Subcutaneous adipose tissue (tissue), 4 donors: ENCODE measurements around the gene DSC1. TPM values are rescaled to one million over a fixed set of nuclear protein-coding genes. Genes with fewer than 3 reads are reported as not detected.

ENCODE experiments used
- total RNA-seq, 4 donors: library from RNA; depleted of rRNA; stranded (reverse); fragments of >200 nt; gene quantifications; one replicate each; pipeline ENCODE4 v1.1.0, GENCODE V29; 2016
- TF ChIP-seq, protein P1 (sequence below): fragments of 450-650 bp; IDR thresholded peaks from one replicate; pipeline ENCODE4 v1.5.1; 2016; ENCODE audit warnings: low read depth, mild to moderate bottlenecking, control low read depth, antibody characterized with exemption, moderate library complexity

The DSC1 gene
- total RNA-seq, 4 donors from 2014 or later: not detected

DNA sequence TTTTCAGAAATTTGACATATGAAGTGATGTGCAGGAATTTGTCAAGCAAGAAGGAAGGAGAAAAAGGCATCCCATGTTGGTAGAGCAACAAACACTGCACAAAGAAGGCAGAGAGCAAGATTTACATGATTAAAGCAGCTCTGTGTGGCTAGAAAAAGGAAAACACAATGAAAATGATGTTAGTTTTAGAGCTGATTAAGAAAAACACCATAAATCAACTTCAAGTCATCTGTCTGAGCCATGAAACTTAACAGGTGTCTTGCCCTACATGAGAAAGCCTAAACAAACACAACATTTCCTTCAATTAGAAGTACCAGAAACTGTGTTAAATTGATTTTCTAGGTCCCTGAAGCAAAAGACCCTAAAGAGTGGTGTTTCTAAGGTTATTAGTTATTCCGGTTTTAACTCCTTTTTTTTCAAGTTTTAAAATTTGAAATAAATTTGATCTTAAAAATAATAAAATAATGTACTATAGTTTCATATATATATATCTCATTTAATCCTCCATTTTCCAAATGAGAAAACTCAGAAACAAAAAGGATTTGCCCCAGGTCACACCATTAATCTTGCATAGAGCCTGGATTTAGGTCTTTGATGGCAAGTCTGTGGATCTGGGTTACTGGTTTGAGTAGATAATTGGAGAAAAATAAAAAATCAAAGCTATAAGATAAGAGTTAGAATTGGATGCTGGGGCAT, 8.6 kb upstream of the DSC1 start:
- TF ChIP-seq, protein P1, sequence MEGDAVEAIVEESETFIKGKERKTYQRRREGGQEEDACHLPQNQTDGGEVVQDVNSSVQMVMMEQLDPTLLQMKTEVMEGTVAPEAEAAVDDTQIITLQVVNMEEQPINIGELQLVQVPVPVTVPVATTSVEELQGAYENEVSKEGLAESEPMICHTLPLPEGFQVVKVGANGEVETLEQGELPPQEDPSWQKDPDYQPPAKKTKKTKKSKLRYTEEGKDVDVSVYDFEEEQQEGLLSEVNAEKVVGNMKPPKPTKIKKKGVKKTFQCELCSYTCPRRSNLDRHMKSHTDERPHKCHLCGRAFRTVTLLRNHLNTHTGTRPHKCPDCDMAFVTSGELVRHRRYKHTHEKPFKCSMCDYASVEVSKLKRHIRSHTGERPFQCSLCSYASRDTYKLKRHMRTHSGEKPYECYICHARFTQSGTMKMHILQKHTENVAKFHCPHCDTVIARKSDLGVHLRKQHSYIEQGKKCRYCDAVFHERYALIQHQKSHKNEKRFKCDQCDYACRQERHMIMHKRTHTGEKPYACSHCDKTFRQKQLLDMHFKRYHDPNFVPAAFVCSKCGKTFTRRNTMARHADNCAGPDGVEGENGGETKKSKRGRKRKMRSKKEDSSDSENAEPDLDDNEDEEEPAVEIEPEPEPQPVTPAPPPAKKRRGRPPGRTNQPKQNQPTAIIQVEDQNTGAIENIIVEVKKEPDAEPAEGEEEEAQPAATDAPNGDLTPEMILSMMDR: no peak

DNA sequence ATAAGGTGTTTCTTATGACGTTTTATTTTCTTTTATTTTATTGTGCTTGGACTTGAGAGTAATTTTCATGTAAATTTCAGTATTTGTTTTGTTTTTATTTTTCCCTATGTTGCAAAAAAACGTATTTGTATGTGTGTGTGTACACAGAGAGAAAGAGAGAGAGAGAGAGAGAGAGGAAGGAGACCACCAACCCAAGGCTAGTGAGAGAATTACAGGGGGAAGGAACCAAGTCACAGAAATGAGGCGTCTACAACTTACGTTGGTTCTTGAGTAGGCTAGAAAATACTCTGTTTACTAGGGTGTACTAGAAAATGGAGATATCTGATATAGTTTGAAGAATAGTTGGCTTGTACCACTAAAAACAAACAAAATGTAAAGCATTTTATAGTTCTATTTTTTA, 7.7 kb upstream of the DSC1 start:
- TF ChIP-seq, protein P1: no peak

DNA sequence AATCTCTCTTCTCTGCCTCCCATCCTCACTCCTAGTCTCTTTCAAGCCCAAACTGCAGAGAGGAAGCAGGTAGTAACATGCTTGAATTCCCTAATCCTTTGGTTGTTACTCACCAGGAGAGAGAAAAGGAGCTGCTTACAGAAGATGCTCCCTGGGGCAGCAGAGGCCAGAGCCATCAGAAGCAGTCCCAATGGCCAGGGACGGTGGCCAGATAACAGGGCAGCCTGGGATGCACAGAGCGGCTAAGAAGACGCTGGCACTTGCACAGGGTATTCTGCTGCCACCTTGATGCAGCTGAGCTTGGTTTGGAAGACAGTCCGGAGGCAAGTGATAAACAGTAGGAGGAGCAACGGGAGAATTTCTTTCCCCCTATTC, 250 bp downstream of the DSC1 start:
- TF ChIP-seq, protein P1: no peak

DNA sequence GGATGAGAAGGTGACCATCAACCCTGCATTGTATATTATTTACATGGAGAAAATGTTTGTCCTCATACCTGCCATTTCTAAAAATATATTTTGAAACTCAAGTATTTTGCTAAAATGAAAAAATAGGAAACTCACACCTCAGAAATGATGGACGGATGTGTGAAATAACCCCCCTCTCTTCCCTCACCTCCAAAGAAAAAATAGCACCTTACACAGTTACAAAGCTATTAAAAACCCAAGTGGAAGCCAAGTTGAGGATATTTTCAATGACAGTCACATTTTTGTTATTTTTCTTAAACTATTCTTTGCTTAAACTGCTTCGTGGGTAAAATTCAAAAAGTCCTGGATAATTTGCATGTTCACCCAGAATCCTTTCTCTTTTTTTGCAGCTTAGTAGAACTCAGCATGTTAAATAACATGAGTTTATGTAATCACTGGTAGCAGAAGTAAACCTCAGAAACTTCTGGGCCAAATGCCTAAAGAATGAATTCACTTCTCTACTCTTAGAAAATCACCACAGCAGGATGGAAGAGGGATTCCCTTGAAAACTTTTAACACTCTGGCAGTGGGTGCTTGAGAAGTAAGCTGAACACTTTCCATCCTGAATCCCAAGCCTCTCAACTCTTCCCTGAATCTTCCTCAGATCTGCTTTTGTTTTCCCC, 768 bp downstream of the DSC1 start:
- TF ChIP-seq, protein P1: no peak

DNA sequence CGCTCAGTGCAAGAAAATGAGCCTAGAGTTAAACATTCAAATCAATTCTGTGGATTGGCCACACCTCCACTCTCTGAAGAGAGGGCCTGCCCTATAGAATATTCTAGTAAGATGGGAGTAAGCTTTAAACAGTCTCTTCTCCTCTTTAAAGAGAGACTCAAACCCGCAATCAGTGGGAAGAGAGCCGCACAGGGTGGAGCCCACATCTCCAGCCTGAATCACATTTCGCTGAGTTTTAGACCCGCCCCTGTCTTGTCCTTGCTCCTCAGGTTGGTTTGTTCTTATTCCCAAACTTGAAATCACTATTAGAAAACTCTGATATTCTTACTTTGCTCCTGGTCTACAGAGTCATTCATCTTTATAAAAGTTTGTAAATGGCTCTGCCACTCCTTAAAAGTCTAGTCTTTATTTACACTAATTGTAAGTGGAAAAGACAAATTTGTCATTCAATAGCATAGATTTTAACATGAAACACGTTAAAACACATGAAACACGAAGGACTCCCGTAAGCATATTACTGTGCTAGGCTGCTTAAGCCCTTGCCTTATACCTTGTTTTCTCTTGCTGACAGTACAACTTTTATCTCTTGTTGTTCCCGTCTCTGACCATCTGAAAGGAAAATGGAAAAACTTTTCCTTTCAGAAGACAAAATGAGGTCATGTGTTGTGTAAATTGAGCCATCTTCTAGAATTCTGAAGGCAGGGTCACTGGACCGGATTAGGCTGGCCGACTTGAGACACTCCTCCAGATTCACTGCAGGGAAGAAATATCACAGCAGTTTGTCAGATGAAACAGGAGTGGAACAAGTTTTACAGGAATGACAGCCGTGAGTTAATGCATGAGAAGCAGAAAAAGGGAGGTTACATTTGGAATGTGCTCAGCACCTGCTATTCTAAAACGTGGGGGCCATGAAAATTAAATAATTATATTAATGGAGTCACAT, 5.6 kb downstream of the DSC1 start:
- TF ChIP-seq, protein P1: no peak

DNA sequence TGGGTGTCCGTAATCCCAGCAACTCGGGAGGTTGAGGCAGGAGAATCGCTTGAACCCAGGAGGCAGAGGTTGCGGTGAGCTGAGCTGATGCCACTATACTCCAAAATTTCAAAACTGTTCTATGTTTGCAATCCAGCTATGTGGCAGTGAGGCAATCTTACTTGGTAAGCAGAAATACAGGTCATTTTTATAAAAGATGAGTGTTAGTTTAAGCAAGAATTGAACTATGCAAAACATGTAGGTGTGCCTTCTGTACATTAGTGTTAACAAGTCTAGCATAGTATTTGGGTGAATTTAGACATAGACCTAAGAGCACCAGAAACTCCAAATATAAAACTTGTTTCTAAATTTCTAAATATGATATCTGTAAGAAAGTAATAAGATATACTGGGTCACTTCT, 7.2 kb downstream of the DSC1 start:
- TF ChIP-seq, protein P1: no peak

DNA sequence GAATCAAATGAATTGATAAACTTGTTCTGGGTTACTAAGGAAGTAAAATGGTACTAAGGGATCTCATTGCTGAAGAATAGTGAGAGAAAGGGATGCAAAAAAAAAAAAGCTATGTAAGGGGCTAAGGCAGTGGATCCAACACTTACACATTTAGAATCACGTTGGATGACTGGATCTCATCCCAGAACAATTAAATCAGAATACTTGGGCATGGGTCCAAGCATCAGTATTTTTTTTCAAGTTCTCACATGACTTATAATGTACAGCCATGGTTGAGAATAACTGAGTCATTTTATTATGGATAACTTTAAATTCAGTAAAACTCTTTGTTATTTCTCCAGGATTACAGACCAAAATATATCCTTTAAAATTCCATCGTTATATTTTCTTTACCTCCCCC, 8.5 kb downstream of the DSC1 start:
- TF ChIP-seq, protein P1: no peak
